ENCODE results near the gene GGNBP2.
"Not testable (repeated sequence)": the region's sequence is repeated elsewhere in the genome, so short reads cannot be mapped to it uniquely, and the experiment has no call there.

Gene GGNBP2

DNA sequence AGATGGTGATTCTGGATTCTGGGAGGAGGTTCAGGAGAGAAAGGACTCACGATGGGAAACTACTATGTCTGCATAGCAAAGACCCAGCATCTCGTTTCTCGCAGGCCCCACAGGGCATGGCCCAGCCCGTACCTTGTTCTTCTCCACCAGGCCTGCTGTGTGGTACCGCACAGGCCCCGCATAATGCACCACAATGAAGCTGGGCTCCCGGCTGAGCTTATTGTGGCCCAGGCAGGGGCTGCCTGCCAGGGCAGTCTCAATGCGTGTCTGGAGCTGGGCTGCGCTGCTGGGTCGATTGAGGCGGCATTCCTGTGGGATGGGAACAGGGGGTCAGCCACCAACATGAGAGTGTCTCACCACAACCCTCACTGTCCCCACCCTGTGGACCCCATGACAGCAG lies 37.9 kb upstream of the GGNBP2 start:
- no peak for TF ChIP-seq ZNF274 (IDR thresholded peaks at IDR 0.05; ENCODE audit: low read depth, low read length)
- no peak overlapping the region for H3K4me3 ChIP-seq (ENCODE audit: low read length)

DNA sequence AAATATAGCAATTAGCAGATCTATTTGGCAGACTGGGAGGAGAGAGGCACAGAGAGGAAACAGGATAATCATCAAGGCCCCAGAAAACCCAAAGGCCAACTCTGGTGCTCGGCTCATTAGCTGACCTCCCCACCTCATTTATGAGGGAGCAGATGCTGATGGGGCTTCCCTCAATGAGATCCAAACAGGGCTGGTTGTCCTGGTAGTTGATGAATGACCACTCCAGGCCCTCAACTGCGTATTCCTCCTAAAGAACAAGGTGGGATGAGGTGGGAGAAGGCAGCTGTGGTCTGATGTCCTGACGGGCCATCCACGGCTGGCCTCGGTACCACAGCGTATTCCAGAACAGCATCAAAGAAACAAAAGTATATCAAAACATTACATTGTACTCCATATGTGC lies 37.5 kb upstream of the GGNBP2 start:
- H3K4me3 ChIP-seq (ENCODE audit: low read length): no peak overlapping the region
- no peak for TF ChIP-seq ZNF274 (IDR thresholded peaks at IDR 0.05; ENCODE audit: low read depth, low read length)

DNA sequence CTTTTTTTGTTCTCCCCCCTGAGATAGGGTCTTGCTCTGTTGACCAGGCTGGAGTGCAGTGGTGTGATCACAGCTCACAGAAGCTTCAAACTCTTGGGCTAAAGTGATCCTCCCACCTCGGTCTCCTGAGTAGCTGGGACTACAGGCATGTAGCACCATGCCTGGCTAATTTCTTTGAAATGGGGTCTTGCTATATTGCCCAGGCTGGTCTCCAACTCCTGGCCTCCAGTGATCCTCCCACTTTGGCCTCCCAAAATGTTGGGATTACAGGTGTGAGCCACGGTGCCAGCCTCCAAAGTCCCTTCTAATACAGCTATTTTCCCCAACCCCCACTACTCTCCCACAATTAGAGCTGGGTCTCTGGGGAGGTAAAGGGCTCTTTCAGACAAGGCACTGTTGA lies 36.3 kb upstream of the GGNBP2 start:
- not testable (repeated sequence) for H3K4me3 ChIP-seq (ENCODE audit: low read length)

DNA sequence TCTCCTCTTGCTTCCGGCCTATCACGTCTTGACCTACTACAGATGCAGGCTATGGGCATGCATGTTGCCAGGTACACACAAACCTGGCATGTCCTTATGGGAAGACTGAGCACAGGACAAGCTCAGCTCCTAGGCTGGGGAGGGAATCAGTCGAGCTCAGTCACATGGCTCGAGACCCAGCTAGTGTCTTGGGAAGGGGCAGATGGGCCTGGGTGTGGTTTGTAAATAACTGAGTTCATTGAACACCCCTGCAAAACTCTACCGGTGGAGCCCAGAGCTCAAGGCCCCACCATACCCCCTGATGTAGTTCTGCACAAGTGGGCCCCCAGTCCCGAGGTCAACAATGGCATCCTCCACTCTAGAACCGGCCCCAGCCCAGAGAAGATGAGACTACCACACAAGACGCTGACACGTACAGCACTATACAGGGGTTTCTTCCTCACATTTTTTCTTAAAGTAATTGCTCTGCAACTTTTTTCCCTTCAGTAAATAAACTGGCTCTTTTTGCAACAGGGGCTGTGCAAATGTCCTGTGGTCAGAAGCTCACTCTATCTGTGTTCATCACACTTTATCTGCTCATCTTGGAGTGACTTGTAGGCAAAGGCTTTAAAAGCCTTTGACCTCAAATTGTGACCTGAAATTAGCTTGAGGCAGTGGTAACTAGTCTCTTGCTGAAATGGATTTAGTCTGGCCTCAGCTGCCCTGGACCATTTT lies 35.3 kb upstream of the GGNBP2 start:
- TF ChIP-seq ZNF274 (IDR thresholded peaks at IDR 0.05; ENCODE audit: low read depth, low read length): no peak
- no peak overlapping the region for H3K4me3 ChIP-seq (ENCODE audit: low read length)

DNA sequence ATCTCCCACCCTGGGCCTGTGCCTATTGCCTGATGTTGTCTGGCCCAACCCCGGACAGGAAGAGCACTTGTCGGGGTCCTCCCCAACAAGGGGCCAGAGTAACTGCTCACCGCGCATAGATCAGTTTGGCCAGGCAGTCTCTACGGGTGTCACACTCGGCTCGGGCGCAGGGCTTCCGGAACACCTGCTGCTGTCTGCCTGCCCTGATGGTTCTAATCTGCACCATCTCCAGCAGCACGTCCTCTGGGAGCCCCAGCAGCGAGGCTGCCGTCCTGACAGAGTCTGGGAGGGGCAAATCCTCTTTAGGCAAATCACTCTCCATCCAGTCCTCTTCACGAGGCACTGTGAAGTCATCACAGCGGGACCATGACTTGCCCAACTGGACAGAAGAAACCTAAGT lies 34.1 kb upstream of the GGNBP2 start:
- no peak overlapping the region for H3K4me3 ChIP-seq (ENCODE audit: low read length)
- no peak for TF ChIP-seq ZNF274 (IDR thresholded peaks at IDR 0.05; ENCODE audit: low read depth, low read length)

DNA sequence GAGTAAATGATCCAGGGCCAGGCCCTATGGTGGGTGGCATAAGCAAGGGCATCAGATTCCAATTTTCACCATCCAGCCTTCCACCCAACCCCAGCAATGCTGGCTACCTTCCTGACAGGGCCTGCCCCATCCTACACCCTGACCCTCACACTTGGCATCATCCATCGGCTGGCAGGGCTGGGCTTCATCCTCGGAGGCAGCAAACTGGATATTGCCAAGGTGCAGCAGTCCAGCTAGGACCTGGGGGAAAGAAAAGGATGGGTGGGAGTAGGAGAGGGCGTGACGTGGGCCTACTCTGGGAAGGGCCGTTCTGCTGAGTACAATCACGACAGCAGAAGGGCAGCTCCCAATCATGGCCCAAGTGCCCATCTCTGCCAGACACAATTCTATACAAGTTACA lies 33.5 kb upstream of the GGNBP2 start:
- H3K4me3 ChIP-seq (ENCODE audit: low read length): no peak overlapping the region
- no peak for TF ChIP-seq ZNF274 (IDR thresholded peaks at IDR 0.05; ENCODE audit: low read depth, low read length)

DNA sequence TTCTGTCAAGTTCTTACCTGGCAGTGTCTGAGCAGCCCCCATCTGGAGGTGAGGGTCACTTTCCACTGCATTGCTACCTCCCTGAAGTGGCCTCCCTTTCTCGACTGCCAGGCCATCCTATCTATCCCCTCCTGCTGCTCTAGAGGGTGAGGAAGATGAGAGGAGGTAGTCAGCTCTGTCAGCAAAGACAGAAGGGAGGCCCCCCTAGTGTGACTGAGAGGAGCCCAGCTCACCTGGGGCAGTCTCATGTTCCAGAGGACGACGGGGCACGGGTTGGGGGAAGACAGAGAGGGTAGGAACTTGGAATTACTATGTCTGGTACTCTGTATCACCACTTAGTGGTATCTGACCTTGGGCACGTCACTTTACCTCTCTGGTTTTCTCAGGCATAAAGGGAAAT lies 32.1 kb upstream of the GGNBP2 start:
- TF ChIP-seq ZNF274 (IDR thresholded peaks at IDR 0.05; ENCODE audit: low read depth, low read length): no peak
- H3K4me3 ChIP-seq (ENCODE audit: low read length): no peak overlapping the region

DNA sequence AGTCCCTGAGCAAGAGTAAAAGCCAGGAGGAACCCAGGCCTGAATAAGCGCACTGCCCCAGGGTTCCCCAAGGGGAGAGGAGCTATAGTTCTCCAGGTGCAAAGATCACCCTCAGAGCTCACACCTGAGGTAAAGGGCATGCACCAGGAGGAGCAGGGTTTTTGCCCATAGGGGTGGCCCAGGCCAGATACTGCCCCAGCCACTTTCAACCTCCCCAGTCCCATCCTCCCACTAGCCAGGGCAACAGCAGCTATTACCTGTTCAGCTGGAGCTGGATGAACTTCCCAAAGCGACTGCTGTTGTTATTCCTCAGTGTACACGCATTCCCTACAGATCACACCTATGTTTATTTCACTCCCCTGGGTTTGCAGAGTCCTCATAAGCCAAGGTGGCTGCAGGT lies 29.9 kb upstream of the GGNBP2 start:
- no peak for TF ChIP-seq ZNF274 (IDR thresholded peaks at IDR 0.05; ENCODE audit: low read depth, low read length)

DNA sequence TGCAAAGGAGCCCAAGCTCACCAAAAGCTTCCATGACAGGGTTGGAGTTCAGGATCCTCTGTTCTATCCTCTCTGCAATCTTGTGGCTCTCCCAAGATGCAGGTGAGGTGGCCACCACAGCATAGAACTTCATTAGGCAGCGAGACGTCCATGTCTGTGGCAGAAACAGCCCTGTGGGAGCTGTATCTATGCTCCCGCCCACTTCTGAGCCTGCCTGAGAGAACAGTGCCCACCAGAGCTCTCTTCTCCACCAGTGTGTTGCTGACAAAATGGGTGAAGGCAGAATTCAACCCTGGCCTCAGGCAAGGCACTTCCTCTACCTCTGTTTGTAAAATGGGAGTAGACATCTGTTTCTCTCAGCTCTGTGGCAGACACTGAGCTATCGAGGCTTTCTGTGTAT lies 28.9 kb upstream of the GGNBP2 start:
- no peak overlapping the region for H3K4me3 ChIP-seq (ENCODE audit: low read length)

More for the DNA sequence above, 29.9 kb upstream of the GGNBP2 start:
- no peak overlapping the region for H3K4me3 ChIP-seq (ENCODE audit: low read length)

DNA sequence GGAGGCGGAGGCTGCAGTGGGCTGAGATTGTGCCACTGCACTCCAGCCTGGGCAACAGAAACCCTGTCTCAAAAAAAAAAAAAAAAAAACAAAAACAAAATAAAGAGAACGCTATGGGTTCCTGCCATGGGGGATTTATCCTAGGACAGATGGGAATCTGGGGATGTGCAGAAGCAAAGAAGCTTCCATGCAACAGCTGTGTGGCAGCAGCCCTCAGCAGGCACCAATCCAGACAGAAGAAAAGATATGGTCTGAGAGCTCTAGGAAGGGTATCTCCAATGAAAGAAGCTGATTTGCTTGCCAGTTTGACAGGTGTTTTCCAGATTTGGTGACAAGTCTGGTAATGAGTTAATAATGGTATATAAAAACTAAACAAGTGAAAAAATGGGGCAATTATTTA lies 21.6 kb upstream of the GGNBP2 start:
- no peak overlapping the region for H3K4me3 ChIP-seq (ENCODE audit: low read length)

More for the DNA sequence above, 28.9 kb upstream of the GGNBP2 start:
- no peak for TF ChIP-seq ZNF274 (IDR thresholded peaks at IDR 0.05; ENCODE audit: low read depth, low read length)

DNA sequence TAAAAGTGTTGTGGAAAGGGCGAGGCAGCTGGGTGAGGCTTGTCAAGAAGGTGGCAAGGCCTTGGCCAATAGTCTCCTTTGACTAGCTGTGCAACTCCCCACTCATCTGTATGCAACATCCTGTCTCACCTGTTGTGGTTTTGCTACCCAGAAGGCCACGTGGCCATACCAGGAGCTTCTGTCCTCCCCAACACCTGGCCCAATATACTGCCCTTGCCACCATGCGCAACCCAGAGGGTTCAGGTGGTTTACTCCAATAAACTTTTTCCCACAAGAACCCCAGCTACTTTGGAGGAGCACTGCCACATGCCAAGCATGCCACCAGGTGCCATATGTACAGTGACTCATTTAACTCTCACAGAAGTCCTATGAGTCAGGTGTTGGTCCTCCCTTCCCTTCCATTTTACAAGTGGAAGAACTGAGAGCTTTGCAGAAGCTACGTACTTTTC lies 20.3 kb upstream of the GGNBP2 start:
- TF ChIP-seq ZNF274 (IDR thresholded peaks at IDR 0.05; ENCODE audit: low read depth, low read length): no peak
- H3K4me3 ChIP-seq (ENCODE audit: low read length): no peak overlapping the region

More for the DNA sequence above, 21.6 kb upstream of the GGNBP2 start:
- no peak for TF ChIP-seq ZNF274 (IDR thresholded peaks at IDR 0.05; ENCODE audit: low read depth, low read length)

DNA sequence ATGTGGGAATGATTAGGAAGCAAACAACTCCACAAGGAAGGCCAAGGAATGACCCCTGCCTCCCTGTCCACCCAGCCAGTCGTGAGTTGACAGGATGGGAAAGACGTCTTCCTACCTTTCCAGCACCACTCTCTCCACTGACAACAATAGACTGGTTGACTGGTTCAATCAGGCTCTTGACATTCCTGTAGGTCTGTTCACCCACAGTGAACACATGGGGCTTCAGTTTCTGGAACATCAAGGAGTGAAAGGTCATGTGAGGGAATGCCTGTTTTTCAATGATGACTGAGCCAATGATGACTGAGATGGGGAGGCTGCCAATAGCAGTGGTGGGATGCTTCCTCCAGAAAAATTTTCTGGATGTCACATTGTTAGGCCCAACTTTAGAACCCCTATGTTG lies 19.6 kb upstream of the GGNBP2 start:
- TF ChIP-seq ZNF274 (IDR thresholded peaks at IDR 0.05; ENCODE audit: low read depth, low read length): no peak

DNA sequence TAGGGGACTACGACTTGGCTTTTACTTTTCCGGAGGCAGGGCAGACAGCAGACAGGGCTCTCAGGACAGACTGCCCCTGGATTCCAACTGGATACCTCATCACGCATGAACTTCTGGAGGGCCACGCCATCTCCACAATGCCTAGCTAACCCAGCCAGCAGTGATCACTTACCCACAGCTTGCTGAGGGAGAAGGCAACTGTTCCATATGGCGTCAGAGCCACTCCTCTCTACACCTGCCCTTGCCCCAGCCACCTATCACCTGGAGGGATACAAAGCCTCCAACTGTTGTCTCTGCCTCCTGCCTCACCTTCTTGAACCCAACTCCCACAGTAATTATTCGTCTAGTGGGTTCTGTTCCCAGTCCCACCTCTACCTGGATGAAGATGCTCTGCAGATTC lies 18.8 kb upstream of the GGNBP2 start:
- no peak overlapping the region for H3K4me3 ChIP-seq (ENCODE audit: low read length)
- TF ChIP-seq ZNF274 (IDR thresholded peaks at IDR 0.05; ENCODE audit: low read depth, low read length): no peak

More for the DNA sequence above, 19.6 kb upstream of the GGNBP2 start:
- H3K4me3 ChIP-seq (ENCODE audit: low read length): no peak overlapping the region

DNA sequence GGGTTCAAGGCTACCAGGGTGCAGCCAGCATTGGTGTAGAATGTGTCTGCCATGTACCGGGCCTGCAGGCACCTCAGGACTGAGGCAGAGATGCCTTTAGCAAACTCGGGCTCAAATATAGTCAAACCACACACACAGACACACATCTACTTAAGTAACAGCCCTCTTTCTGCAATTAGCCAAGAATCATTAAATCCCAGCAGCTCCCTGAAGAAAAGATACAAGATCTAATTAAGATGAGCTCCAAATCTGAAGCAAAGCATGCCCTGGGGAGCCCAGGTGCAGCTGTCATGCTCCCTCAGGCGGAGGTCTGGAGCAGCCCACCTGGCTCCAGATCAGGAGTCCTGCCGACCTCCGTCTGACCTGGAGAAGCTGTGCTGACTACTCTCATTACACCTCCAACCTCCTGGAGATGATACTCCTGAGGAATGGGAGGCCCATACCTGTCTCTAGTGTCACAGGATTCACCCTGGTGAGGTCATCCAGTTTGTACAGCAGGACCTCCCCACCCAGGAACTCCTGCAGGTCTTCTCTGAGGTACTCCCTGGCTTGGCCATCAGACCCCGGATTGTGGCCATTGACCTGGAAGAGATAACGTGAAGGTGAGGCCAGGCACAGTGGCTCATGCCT lies 17.0 kb upstream of the GGNBP2 start:
- H3K4me3 ChIP-seq (ENCODE audit: low read length): no peak overlapping the region
- TF ChIP-seq ZNF274 (IDR thresholded peaks at IDR 0.05; ENCODE audit: low read depth, low read length): no peak

DNA sequence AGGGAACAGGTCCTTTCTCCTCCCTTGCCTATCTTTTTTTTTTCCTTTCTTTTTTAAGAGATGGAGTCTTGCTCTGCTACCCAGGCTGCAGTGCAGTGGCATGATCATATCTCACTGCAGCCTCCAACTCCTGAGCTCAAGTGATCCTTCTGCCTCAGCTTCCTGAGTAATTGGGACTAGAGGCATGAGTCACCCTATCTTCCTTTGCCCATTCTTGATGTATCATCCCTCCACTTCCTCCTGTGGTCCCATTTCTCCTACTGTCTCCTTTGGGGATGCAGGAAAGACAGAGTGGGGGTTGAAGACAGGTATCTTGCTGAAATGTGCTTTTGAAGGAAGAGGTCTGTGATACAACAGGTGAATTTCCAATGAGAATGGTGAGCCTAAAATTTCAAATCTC lies 15.6 kb upstream of the GGNBP2 start:
- H3K4me3 ChIP-seq (ENCODE audit: low read length): no peak overlapping the region
- no peak for TF ChIP-seq ZNF274 (IDR thresholded peaks at IDR 0.05; ENCODE audit: low read depth, low read length)

Data from GM08714 (cell line).